DOHH2 (cell line): ENCODE results near the gene SLC38A9.

ENCODE experiments used
- H3F3A ChIP-seq: fragments of 200-600 bp; sonication (generic), shearing (Covaris generic); 2 replicates; pipeline ENCODE4 v1.6.0; 2016; ENCODE audit warnings: antibody characterized with exemption, mild to moderate bottlenecking; ENCODE audit not compliant: control insufficient read depth, insufficient read depth
- H3K27ac ChIP-seq: fragments of 200-600 bp; sonication (generic); 2 replicates; pipeline ENCODE4 v1.5.1; 2014; ENCODE audit warnings: low read depth, mild to moderate bottlenecking, low read length, moderate library complexity
- H3K27me3 ChIP-seq: fragments of 200-600 bp; sonication (generic); 2 replicates; pipeline ENCODE4 v1.6.1; 2014; ENCODE audit warnings: mild to moderate bottlenecking, low read length, mixed read lengths; ENCODE audit not compliant: control insufficient read depth
- H3K36me3 ChIP-seq: fragments of 200-600 bp; sonication (generic); 2 replicates; pipeline ENCODE4 v1.6.1; 2014; ENCODE audit warnings: mild to moderate bottlenecking, low read length, moderate library complexity, mixed read lengths; ENCODE audit not compliant: control insufficient read depth
- H3K4me1 ChIP-seq: fragments of 200-600 bp; sonication (generic); 2 replicates; pipeline ENCODE4 v1.6.1; 2014; ENCODE audit warnings: mild to moderate bottlenecking, low read length, mixed read lengths; ENCODE audit not compliant: control insufficient read depth
- H3K4me2 ChIP-seq: fragments of 200-600 bp; sonication (generic); 2 replicates; pipeline ENCODE4 v1.6.0; 2014; ENCODE audit warnings: mild to moderate bottlenecking, low read length, moderate library complexity
- H3K4me3 ChIP-seq: fragments of 200-600 bp; sonication (generic); 2 replicates; pipeline ENCODE4 v1.5.1; 2014; ENCODE audit warnings: mild to moderate bottlenecking, low read length, mixed read lengths
- H3K79me2 ChIP-seq: fragments of 200-600 bp; sonication (generic); 2 replicates; pipeline ENCODE4 v1.6.1; 2014; ENCODE audit warnings: mild to moderate bottlenecking, low read length, mixed read lengths; ENCODE audit not compliant: control insufficient read depth
- H3K9me2 ChIP-seq: fragments of 200-600 bp; sonication (generic); replicated peaks from 2 replicates; pipeline ENCODE4 v1.6.1; 2014; ENCODE audit warnings: mild to moderate bottlenecking, low read length, mixed read lengths; ENCODE audit not compliant: control insufficient read depth
- H3K9me3 ChIP-seq: fragments of 200-600 bp; sonication (generic); 2 replicates; pipeline ENCODE4 v1.6.1; 2014; ENCODE audit warnings: antibody characterized with exemption, low read length, mixed read lengths; ENCODE audit not compliant: control insufficient read depth, insufficient read depth
- H4K20me1 ChIP-seq: fragments of 200-600 bp; sonication (generic); 2 replicates; pipeline ENCODE4 v1.6.0; 2014; ENCODE audit warnings: low read depth, mild to moderate bottlenecking, antibody characterized with exemption, low read length, moderate library complexity; ENCODE audit not compliant: control insufficient read depth, insufficient read depth
- EZH2phosphoT487 ChIP-seq: fragments of 200-600 bp; sonication (generic); IDR thresholded peaks from 2 replicates; pipeline ENCODE4 v1.6.1; 2017; ENCODE audit warnings: borderline replicate concordance, mild to moderate bottlenecking, antibody characterized with exemption, low read length, moderate library complexity, mixed read lengths
- TF ChIP-seq, protein P1 (sequence below): fragments of 200-600 bp; sonication (generic); IDR thresholded peaks from one replicate; pipeline ENCODE4 v1.5.1; 2014; ENCODE audit warnings: antibody characterized with exemption, mild to moderate bottlenecking, low read depth, low read length; ENCODE audit not compliant: poor library complexity, severe bottlenecking

The SLC38A9 gene

DNA sequence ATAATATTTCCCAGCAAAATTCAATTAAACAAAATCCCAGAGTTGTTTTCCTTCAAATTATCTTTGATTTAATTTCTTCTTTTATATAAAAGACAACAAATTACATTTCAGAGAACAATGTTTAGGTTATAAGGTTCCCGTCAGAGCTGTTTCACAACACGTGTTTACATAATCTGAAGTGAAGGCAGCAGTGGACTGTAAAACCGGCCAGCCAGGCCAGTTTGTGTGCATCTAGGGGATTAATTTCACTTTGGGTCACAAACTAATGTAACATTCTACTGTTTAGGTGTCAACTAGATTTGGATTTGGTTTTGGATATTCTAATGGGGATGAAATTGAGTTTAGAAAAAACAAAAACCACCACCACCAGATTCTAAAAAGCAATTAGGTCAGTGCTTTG, 90.9 kb downstream of the SLC38A9 start:
- H3K27ac ChIP-seq = no peak overlapping the region
- H3K4me1 ChIP-seq = no peaks in the 10 kb centered on the region
- H3K4me3 ChIP-seq = no peak overlapping the region
- no peaks in the 10 kb centered on the region for H3K79me2 ChIP-seq
- H3K9me3 ChIP-seq = no peaks in the 10 kb centered on the region
- no peaks in the 10 kb centered on the region for H4K20me1 ChIP-seq
- H3F3A ChIP-seq = no peaks in the 10 kb centered on the region
- no peaks in the 10 kb centered on the region for H3K36me3 ChIP-seq
- no peaks in the 10 kb centered on the region for H3K27me3 ChIP-seq
- H3K4me2 ChIP-seq = no peak overlapping the region
- TF ChIP-seq, protein P1, sequence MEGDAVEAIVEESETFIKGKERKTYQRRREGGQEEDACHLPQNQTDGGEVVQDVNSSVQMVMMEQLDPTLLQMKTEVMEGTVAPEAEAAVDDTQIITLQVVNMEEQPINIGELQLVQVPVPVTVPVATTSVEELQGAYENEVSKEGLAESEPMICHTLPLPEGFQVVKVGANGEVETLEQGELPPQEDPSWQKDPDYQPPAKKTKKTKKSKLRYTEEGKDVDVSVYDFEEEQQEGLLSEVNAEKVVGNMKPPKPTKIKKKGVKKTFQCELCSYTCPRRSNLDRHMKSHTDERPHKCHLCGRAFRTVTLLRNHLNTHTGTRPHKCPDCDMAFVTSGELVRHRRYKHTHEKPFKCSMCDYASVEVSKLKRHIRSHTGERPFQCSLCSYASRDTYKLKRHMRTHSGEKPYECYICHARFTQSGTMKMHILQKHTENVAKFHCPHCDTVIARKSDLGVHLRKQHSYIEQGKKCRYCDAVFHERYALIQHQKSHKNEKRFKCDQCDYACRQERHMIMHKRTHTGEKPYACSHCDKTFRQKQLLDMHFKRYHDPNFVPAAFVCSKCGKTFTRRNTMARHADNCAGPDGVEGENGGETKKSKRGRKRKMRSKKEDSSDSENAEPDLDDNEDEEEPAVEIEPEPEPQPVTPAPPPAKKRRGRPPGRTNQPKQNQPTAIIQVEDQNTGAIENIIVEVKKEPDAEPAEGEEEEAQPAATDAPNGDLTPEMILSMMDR = no peak
- no peak for TF ChIP-seq EZH2phosphoT487
- no peaks in the 10 kb centered on the region for H3K9me2 ChIP-seq

DNA sequence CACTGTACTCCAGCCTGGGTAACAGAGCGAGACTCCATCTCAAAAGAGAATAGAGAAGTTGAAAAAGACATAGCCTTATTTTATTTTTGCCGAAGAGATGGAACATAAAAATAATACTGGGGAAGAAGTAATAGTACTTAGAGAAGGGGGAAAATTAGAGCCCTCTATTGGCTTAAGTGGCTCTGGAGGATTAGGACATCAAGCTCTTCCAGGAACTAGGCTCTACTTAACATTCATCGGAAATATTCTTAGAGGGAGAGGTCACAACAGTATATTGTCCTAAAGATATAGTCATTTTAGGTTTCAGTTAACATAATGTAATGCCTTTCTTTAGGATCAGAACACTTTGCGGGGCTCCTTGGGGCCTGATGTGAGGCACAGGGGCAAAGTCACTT, 91.4 kb downstream of the SLC38A9 start:
- H3K4me3 ChIP-seq = no peak overlapping the region
- H3K4me2 ChIP-seq = no peak overlapping the region
- H3K9me2 ChIP-seq = no peaks in the 10 kb centered on the region
- H3K79me2 ChIP-seq = no peaks in the 10 kb centered on the region
- no peaks in the 10 kb centered on the region for H3K27me3 ChIP-seq
- no peaks in the 10 kb centered on the region for H3K36me3 ChIP-seq
- no peak overlapping the region for H3K27ac ChIP-seq
- H3F3A ChIP-seq = no peaks in the 10 kb centered on the region
- H3K9me3 ChIP-seq = no peaks in the 10 kb centered on the region
- H4K20me1 ChIP-seq = no peaks in the 10 kb centered on the region
- TF ChIP-seq, protein P1 = no peak
- no peak for TF ChIP-seq EZH2phosphoT487
- no peaks in the 10 kb centered on the region for H3K4me1 ChIP-seq

DNA sequence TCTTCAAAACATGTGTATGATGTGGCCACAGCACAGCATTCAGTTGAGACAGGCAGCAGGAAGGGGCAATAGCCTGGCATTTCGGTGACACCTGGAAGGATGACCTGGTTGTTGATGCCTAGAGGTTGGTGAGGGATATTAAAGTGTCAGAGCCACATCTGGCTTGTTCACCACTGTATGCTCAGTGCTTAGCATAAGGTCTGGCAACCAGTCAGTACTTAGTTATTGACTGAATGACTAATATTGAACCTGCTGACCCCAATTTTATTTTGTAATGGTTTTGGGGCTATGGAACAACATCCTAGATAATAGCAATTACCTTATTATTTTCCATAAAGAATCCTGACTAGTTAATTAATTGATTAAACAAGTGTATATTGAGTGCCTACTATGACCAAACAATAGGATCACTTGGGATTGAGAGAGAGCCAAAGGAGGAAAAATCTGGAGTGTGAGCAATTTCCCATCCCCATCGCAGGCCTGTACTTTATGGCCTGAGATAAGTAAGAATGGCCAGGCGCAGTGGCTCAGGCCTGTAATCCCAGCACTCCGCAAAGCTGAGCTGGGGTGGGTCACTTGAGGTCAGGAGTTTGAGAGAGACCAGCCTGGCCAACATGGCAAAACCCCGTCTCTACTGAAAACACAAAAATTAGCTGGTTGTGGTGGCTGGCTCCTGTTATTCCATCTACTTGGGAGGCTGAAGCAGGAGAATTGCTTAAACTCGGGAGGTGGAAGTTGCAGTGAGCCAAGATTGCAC, 91.9 kb downstream of the SLC38A9 start:
- TF ChIP-seq EZH2phosphoT487 = no peak
- TF ChIP-seq, protein P1 = no peak
- Histone ChIP-seq H3K79me2 (no peaks in the 10 kb centered on the region), H3K4me2 (no peak overlapping the region), H4K20me1 (no peaks in the 10 kb centered on the region), H3K36me3 (no peaks in the 10 kb centered on the region), H3K4me3 (no peak overlapping the region), H3K9me3 (no peaks in the 10 kb centered on the region), H3K27me3 (no peaks in the 10 kb centered on the region), H3K9me2 (no peaks in the 10 kb centered on the region), H3K27ac (no peak overlapping the region), H3F3A (no peaks in the 10 kb centered on the region), H3K4me1 (no peaks in the 10 kb centered on the region)
